Measurements from ENCODE around the gene RALGDS.
A peak's percentile ranks its signal among the peaks of the same experiment; 100 is the strongest.
"Not testable (repeated sequence)": the region's sequence is repeated elsewhere in the genome, so short reads cannot be mapped to it uniquely, and the experiment has no call there.

RALGDS gene

DNA sequence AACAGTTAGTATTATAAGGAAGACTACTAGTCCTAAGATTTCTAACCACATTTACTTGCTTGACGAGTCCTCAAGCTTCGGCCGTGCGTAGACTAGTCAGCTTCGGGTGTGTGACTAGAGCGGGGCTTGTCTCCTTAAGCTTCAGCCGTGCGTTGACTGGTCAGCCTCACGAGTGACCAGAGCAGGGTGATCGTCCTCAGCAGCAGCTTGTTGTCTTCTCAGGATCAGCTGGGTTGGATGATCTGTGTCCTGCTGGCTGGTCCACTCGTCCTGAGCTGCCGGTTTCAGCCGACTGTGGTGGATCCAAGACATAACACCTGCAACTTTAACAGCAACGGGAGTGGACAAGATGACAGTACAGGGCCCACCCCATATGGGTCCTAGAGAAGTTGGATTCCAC lies 42.6 kb downstream of the RALGDS start:
- no peaks in the 10 kb centered on the region for H3K36me3 ChIP-seq (replicated peaks)
- no peaks in the 10 kb centered on the region for H3K27me3 ChIP-seq (replicated peaks)
- no peak for DNase-seq

GRCh38 chr9:133076691-133077090 lies 44.3 kb downstream of the RALGDS start:
- no peak for TF ChIP-seq CTCF (IDR thresholded peaks at IDR 0.05; ENCODE audit: low read depth, low read length, missing control alignments)
- no peak overlapping the region for H3K4me3 ChIP-seq (ENCODE audit: low read depth, low read length)
- no peak overlapping the region for H3K27ac ChIP-seq
- no peaks in the 10 kb centered on the region for H3K27me3 ChIP-seq (replicated peaks)
- H3K36me3 ChIP-seq (replicated peaks) = no peaks in the 10 kb centered on the region
- DNase-seq = no peak
- in situ Hi-C loops (cut with HindIII; ENCODE audit: low pct_ligation_motif_present, low sequenced_read_pairs) = no loop called here

More for the DNA sequence above, 42.6 kb downstream of the RALGDS start:
- H3K27ac ChIP-seq = no peak overlapping the region
- TF ChIP-seq CTCF (IDR thresholded peaks at IDR 0.05; ENCODE audit: low read depth, low read length, missing control alignments) = no peak
- no peak overlapping the region for H3K4me3 ChIP-seq (ENCODE audit: low read depth, low read length)
- in situ Hi-C loops (cut with HindIII; ENCODE audit: low pct_ligation_motif_present, low sequenced_read_pairs) = no loop called here

DNA sequence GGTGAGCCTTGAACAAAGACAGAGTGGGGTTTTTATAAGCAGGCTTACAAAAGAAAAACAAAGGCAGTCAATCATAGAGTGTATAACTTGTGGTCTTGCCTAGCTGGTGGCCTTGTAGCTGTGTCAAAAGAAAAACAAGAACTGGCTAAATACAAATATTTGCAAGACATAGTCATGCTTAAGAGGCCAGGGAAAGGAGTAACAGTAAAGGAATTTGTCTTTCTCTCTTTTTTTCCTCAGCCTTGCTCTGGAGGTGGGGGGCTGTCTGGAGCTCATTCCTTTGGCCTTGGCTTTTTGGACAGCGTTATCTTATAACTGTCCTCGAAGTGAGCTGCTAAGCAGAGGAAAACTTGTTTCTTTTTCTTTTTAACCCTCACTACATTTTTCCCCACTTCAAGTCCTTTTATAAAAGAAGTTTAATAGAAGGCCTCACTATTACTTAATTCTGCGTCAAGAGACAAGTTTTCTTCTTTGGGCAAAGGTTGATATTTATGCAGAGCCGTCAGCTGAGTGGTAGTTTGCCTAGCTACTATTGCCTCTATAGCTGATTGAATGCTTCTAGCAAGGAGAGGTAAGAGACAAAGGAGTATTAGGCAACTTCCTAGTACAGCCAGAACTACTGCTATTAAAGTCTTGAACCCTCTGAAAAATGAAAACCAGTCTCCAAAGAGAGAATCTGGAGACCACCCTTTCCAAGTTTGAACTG lies 45.0 kb downstream of the RALGDS start:
- TF ChIP-seq CTCF (IDR thresholded peaks at IDR 0.05; ENCODE audit: low read depth, low read length, missing control alignments) = no peak
- Histone ChIP-seq H3K27ac (peak overlapping the region; percentile 27), H3K36me3 (replicated peaks) (no peaks in the 10 kb centered on the region), H3K4me3 (ENCODE audit: low read depth, low read length) (no peak overlapping the region), H3K27me3 (replicated peaks) (no peaks in the 10 kb centered on the region)
- DNase-seq = peak; percentile 77
- in situ Hi-C loops (cut with HindIII; ENCODE audit: low pct_ligation_motif_present, low sequenced_read_pairs) = no loop called here

- Histone ChIP-seq H3K27ac (no peak overlapping the region), H3K4me3 (ENCODE audit: low read depth, low read length) (no peak overlapping the region), H3K27me3 (replicated peaks) (no peaks in the 10 kb centered on the region), H3K36me3 (replicated peaks) (no peaks in the 10 kb centered on the region)
- no peak for TF ChIP-seq CTCF (IDR thresholded peaks at IDR 0.05; ENCODE audit: low read depth, low read length, missing control alignments)
- in situ Hi-C loops (cut with HindIII; ENCODE audit: low pct_ligation_motif_present, low sequenced_read_pairs) = no loop called here
- DNase-seq = no peak
Observed at GRCh38 chr9:133074111-133074651, 46.9 kb downstream of the RALGDS start.

- in situ Hi-C loops (cut with HindIII; ENCODE audit: low pct_ligation_motif_present, low sequenced_read_pairs) = no loop called here
- DNase-seq = no peak
Observed at GRCh38 chr9:133073086-133074014, 47.7 kb downstream of the RALGDS start.

GRCh38 chr9:133072210-133072609 lies 48.8 kb downstream of the RALGDS start:
- H3K4me3 ChIP-seq (ENCODE audit: low read depth, low read length); H3K27ac ChIP-seq; in situ Hi-C loops (cut with HindIII; ENCODE audit: low pct_ligation_motif_present, low sequenced_read_pairs); DNase-seq; H3K27me3 ChIP-seq (replicated peaks); H3K36me3 ChIP-seq (replicated peaks): not testable (repeated sequence)

More at GRCh38 chr9:133073086-133074014, 47.7 kb downstream of the RALGDS start:
- Histone ChIP-seq H3K4me3 (ENCODE audit: low read depth, low read length) (no peak overlapping the region), H3K36me3 (replicated peaks) (no peaks in the 10 kb centered on the region), H3K27ac (no peak overlapping the region), H3K27me3 (replicated peaks) (no peaks in the 10 kb centered on the region)
- TF ChIP-seq CTCF (IDR thresholded peaks at IDR 0.05; ENCODE audit: low read depth, low read length, missing control alignments) = no peak
